Astrocyte (in vitro differentiated cells and primary cell): ENCODE data around the gene DMKN. TPM values are rescaled to one million over a fixed set of nuclear protein-coding genes. Genes with fewer than 3 reads are reported as not detected.

Experiments used
- DNase-seq: peaks from one replicate; pipeline ENCODE4 v3.0.0-alpha.2; 2010; ENCODE audit warnings: low read depth
- FAIRE-seq: peaks from 2 replicates; lab custom pipeline; 2011; peaks lifted over from hg19 to GRCh38; lab: Jason Lieb, UNC
- H2AFZ ChIP-seq: 2 replicates; pipeline ENCODE4 v1.6.0; 2012; ENCODE audit warnings: low read depth, low read length, inconsistent platforms
- H3K27ac ChIP-seq: 2 replicates; pipeline ENCODE4 v1.5.1; 2011; ENCODE audit warnings: low read depth, low read length, inconsistent platforms
- H3K27me3 ChIP-seq: 2 replicates; pipeline ENCODE4 v1.6.0; 2011; ENCODE audit warnings: low read length, inconsistent platforms; ENCODE audit not compliant: insufficient read depth
- H3K36me3 ChIP-seq: 2 replicates; pipeline ENCODE4 v1.5.1; 2011; ENCODE audit warnings: low read length, inconsistent platforms; ENCODE audit not compliant: insufficient read depth
- H3K4me1 ChIP-seq: 2 replicates; pipeline ENCODE4 v1.5.1; 2011; ENCODE audit warnings: low read length, inconsistent platforms; ENCODE audit not compliant: insufficient read depth
- H3K4me2 ChIP-seq: 2 replicates; pipeline ENCODE4 v1.6.0; 2012; ENCODE audit warnings: low read length, inconsistent platforms
- H3K4me3 ChIP-seq: 2 replicates; pipeline ENCODE4 v1.5.1; 2011; ENCODE audit warnings: low read depth, mild to moderate bottlenecking, low read length, inconsistent platforms; ENCODE audit not compliant: insufficient read depth
- H3K79me2 ChIP-seq: 2 replicates; pipeline ENCODE4 v1.6.0; 2012; ENCODE audit warnings: mild to moderate bottlenecking, low read length, inconsistent platforms; ENCODE audit not compliant: insufficient read depth
- H3K9ac ChIP-seq: 2 replicates; pipeline ENCODE4 v1.6.0; 2012; ENCODE audit warnings: mild to moderate bottlenecking, low read length, inconsistent platforms
- H3K9me3 ChIP-seq: 2 replicates; pipeline ENCODE4 v1.5.1; 2012; ENCODE audit warnings: low read depth, mild to moderate bottlenecking, low read length, inconsistent platforms; ENCODE audit not compliant: insufficient read depth
- H4K20me1 ChIP-seq: 2 replicates; pipeline ENCODE4 v1.6.0; 2012; ENCODE audit warnings: low read length, inconsistent platforms; ENCODE audit not compliant: insufficient read depth
- H3K27ac Mint-ChIP-seq: one replicate; pipeline ENCODE4 v1.8.0; 2021; ENCODE audit warnings: mild to moderate bottlenecking, mixed read lengths; ENCODE audit not compliant: unreplicated experiment
- H3K27me3 Mint-ChIP-seq: one replicate; pipeline ENCODE4 v1.8.0; 2021; ENCODE audit warnings: low read depth, mixed read lengths; ENCODE audit not compliant: unreplicated experiment
- H3K36me3 Mint-ChIP-seq: one replicate; pipeline ENCODE4 v1.8.0; 2021; ENCODE audit warnings: low read depth, mixed read lengths; ENCODE audit not compliant: unreplicated experiment
- H3K4me1 Mint-ChIP-seq: one replicate; pipeline ENCODE4 v1.8.0; 2021; ENCODE audit warnings: low read depth, mixed read lengths; ENCODE audit not compliant: unreplicated experiment
- H3K4me3 Mint-ChIP-seq: one replicate; pipeline ENCODE4 v1.8.0; 2021; ENCODE audit warnings: mild to moderate bottlenecking, moderate library complexity, mixed read lengths; ENCODE audit not compliant: unreplicated experiment
- H3K9me3 Mint-ChIP-seq: one replicate; pipeline ENCODE4 v1.8.0; 2021; ENCODE audit warnings: mild to moderate bottlenecking, mixed read lengths; ENCODE audit not compliant: unreplicated experiment
- CTCF ChIP-seq: IDR thresholded peaks from 2 replicates; pipeline ENCODE4 v1.5.1; 2011; ENCODE audit warnings: low read depth, mild to moderate bottlenecking, inconsistent platforms, low read length, moderate library complexity; ENCODE audit not compliant: insufficient read depth
- EZH2 ChIP-seq: IDR thresholded peaks from 2 replicates; pipeline ENCODE4 v1.6.1; 2012; ENCODE audit warnings: mild to moderate bottlenecking, low read length, inconsistent platforms; ENCODE audit not compliant: insufficient read depth
- total RNA-seq: library from RNA; stranded (reverse); gene quantifications from 2 replicates; pipeline ENCODE4 v1.2.1, GENCODE V29; 2021

Gene DMKN
- total RNA-seq, 1 donor from 2014 or later = 56.9 TPM

- no peak overlapping the region for H3K27ac ChIP-seq
- no peak for FAIRE-seq
- no peaks in the 10 kb centered on the region for H3K79me2 ChIP-seq
- Mint-ChIP-seq H3K4me1 (no peaks in the 10 kb centered on the region), H3K9me3 (no peaks in the 10 kb centered on the region), H3K4me3 (no peak overlapping the region), H3K27ac (no peak overlapping the region), H3K27me3 (peaks cover 42% of the 10 kb centered on the region), H3K36me3 (peaks cover 12% of the 10 kb centered on the region)
- no peak overlapping the region for H2AFZ ChIP-seq
- H3K4me3 ChIP-seq = no peak overlapping the region
- H4K20me1 ChIP-seq = peaks cover 18% of the 10 kb centered on the region
- no peaks in the 10 kb centered on the region for H3K27me3 ChIP-seq
- no peaks in the 10 kb centered on the region for H3K36me3 ChIP-seq
- H3K4me2 ChIP-seq = no peak overlapping the region
- TF ChIP-seq CTCF (no peak), EZH2 (no peak)
- no peak overlapping the region for H3K9ac ChIP-seq
- no peak for DNase-seq
- H3K9me3 ChIP-seq = no peaks in the 10 kb centered on the region
- peaks cover under 1% of the 10 kb centered on the region for H3K4me1 ChIP-seq
These were observed 39.3 kb upstream of the DMKN start for GRCh38 chr19:35552534-35553384.

GRCh38 chr19:35551091-35551810 is 37.8 kb upstream of the DMKN start:
- H3K4me3 ChIP-seq = no peak overlapping the region
- no peak overlapping the region for H3K4me3 Mint-ChIP-seq
- no peak for FAIRE-seq

More at GRCh38 chr19:35551091-35551810, 37.8 kb upstream of the DMKN start:
- H3K4me2 ChIP-seq = no peak overlapping the region
- H3K4me1 Mint-ChIP-seq = peaks cover 5% of the 10 kb centered on the region
- no peaks in the 10 kb centered on the region for H3K9me3 ChIP-seq
- peaks cover 36% of the 10 kb centered on the region for H3K27me3 Mint-ChIP-seq
- no peak for DNase-seq
- H3K9me3 Mint-ChIP-seq = no peaks in the 10 kb centered on the region
- no peak overlapping the region for H2AFZ ChIP-seq
- TF ChIP-seq EZH2 (no peak), CTCF (no peak)
- no peaks in the 10 kb centered on the region for H3K36me3 ChIP-seq
- no peaks in the 10 kb centered on the region for H3K27me3 ChIP-seq
- no peak overlapping the region for H3K27ac Mint-ChIP-seq
- H3K27ac ChIP-seq = no peak overlapping the region
- peaks cover 21% of the 10 kb centered on the region for H4K20me1 ChIP-seq
- no peak overlapping the region for H3K9ac ChIP-seq
- H3K4me1 ChIP-seq = peaks cover 7% of the 10 kb centered on the region
- peaks cover 15% of the 10 kb centered on the region for H3K36me3 Mint-ChIP-seq
- H3K79me2 ChIP-seq = peaks cover 13% of the 10 kb centered on the region
